Activated naive CD4-positive, alpha-beta T cell treated with anti-CD3 and anti-CD28 coated beads, Interleukin-2, amount 50 U/mL, for 16 hours (primary cell): Measurements from ENCODE around the gene COLQ.
"Not testable (repeated sequence)": the region's sequence is repeated elsewhere in the genome, so short reads cannot be mapped to it uniquely, and the experiment has no call there.

Experiments used
- DNase-seq: peaks from one replicate; pipeline ENCODE4 v3.0.0-alpha.2; 2020

The COLQ gene

DNA sequence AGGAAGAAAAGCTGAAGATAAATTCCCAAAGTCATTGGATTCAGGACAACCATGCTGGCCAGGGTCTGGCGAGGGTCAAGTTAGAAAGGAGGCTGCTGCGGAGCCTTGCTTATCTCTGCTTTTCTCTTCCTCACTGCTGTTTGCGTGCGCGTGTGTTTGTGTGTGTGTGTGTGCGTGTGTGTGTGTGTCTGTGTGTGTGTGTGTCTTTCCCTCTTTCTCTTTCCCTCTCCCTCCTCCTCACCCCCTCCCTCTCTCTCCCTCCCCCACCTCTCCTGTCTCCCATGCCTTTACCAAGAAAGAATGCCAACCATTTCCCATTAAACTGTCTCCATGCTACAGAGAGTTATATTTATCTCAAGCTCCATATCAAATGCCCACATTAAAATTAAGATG, at the start of gene COLQ:
Gene COLQ, minus strand, starts transcription at position 134 of the 393 bp plus-strand sequence. Its CDS starts 81 bp downstream, at position 53.
- DNase-seq, result no peak

DNA sequence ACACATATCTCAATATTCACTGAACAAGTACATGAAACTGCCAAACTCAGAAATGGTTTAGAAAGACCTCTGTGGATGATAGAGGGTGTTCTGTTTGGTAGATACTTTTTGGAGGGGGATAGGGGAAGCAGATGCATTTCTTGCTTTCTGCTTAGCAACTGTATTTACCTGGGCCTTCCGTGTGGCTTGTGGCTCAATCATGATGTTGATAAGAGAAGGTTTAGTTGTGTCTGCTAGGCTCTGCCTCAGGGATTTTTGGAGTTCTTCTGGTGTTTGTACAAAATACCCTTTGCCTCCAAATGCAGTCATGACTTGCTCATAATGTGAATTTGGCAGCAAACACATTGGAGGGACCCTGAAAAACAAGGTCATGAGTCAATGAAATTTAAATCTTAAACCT, 41.7 kb upstream of the COLQ start:
- DNase-seq, result no peak

DNA sequence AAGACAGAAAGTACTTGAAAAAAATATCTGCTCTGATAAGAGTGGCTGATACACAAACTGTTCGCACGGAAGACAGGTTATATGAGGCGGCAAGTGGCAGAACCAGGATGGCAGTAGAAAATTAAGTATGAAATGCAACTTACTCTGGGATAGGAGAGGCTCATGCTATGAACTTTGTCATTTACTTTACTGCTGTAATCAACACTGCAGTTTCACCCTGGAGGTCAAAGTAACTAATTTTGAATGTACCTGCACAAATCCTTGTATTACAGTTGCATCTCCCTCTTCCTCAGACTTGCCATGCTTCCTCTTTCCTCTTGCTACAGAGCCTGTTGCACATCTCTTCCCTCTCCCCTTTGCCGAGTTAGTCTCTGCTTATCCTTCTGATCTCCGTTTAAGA, 41.1 kb upstream of the COLQ start:
- no peak for DNase-seq

DNA sequence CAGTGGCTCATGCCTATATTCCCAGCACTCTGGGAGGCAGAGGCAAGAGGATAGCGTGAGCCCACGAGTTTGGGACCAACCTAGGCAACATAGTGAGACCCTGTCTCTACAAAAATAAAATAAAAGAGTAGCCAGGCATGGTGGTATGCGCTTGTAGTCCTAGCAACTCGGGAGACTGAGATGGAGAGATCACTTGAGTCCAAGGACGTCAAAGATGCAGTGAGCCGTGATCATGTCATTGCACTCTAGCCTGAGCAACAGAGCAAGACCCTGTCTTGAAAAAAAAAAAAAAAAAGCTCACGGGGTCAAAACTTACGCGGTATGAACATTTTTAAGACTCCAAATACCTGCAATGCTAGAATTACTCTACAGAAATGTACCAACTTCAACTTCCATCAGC, 37.1 kb upstream of the COLQ start:
- no peak for DNase-seq

DNA sequence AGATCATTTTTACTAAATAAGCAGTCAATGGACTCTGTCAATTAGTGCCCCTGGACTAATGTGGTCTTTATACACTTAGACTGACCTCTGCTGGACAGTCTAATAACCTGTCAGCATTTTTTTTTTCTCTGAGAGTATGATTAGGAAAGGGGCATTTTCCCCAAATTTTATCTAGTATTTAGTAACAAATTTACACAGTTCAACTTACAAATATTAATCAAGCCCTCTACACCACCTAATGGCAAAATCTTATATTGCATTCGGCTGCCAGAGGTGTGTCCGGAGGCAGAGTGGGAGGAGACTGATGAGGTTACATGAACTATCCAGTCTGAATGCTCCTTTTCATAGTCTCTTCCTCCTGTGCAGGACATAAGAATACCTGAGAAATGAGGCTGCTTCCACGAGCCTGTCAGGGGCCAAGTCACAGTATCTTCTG, 36.0 kb upstream of the COLQ start:
- peak; percentile 39 for DNase-seq

DNA sequence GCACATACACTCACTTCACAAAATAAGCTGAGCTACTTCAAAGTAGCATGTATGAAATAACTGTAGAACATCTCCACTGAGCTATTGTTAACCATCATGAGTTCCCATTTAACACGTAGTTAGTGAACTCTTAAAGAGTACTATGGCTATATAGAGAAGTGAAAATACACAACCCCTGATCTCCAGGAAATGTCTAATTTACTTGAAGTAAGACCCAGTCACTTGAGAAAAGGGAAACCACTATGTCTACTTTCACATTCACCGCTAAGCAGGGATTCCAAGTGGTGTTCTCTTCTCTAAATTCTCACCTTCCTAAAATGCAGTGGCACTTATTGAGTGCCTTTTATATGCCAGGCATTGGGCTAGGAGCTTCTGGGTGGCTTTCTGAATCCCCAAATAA, 35.0 kb upstream of the COLQ start:
- DNase-seq, result no peak

DNA sequence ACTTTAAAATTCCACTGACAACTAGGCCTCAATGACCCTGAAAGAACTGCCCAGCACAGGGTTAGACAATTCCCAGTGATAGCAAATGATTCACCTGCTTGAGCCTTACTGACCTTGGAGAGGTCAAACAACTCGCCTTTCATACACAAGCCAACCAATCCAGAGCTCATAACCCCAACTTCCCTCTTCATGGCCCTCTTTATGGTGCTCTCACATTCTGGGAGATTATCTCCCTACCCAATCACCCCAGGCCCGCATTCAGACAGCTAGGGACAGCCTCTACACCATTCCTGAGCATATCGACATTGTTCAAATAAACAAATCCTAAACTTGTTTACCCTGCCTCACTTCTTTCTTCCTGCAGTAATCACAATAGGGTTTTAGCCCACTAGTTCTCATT, 32.2 kb upstream of the COLQ start:
- no peak for DNase-seq

DNA sequence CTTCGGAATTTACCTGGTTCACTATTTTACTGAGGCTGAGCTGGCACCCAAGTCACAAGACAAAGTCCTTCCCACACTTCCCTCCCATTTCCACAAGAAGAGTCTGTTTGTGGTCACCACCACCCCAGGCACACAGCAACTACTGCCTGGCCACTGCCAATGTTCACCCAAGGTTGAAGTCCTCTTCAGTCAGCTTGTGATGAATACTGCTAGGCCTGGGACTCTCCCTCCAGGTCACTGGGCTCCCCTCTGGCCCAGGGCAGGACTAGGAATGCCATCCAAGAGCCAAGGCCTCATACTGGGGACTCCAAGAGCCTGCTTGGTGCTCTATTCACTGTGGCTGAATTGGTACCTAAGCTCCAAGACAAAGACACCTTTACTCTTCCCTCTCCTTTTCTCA, 30.4 kb upstream of the COLQ start:
- no peak for DNase-seq

DNA sequence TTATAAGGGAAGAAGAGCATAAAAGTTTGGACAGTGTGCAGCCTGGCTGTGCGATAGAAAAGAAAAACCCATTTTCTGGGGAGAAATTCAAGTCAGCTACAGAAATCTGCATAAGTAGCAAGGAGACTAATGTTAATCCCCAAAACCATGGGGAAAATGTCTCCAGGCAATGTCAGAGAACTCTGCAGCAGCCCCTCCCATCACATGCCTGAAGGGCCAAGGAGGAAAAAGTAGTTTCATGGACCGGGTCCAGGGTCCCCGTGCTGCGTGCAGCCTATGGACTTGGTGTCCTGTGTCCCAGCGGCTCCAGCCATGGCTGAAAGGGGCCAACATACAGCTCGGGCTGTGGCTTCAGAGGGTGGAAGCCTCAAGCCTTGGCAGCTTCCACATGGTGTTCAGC, 28.3 kb upstream of the COLQ start:
- DNase-seq, result no peak

DNA sequence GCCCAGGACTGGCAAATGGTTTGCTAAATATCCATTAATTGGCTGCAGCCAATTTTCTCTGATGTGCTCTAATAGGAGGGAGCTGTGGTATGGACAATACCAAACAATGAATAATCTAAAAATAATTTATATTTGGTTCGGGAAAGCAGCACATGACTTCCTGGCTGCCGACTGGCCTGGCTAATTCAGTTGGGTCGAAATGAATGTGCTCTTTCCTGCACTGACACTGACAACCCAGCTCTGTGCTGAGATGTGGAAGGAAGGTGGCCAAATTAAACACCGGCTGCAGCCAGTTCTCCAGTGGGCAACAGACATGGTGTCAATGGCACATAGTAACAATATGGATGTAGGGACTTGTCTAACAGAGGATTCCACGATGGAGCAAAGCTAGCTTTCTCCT, 21.1 kb upstream of the COLQ start:
- no peak for DNase-seq

DNA sequence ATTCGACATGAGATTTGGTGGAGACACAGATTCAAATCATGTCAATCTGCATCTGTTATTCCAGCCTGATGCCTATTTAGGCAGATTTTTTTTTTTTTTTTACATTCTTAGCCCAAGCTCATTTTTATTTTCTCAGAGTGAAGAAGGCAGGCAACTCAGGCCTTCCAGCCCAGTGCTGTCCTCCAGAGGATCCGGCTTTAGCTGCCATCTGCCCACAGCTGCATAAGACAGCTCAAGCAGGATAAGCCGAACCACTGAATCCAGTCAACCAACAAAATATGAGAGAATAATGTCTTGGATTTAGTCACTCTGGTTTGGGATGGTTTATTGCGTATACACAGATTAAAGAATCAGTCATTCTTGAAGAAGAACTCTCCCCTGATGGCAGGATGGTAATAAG, 19.9 kb upstream of the COLQ start:
- no peak for DNase-seq

DNA sequence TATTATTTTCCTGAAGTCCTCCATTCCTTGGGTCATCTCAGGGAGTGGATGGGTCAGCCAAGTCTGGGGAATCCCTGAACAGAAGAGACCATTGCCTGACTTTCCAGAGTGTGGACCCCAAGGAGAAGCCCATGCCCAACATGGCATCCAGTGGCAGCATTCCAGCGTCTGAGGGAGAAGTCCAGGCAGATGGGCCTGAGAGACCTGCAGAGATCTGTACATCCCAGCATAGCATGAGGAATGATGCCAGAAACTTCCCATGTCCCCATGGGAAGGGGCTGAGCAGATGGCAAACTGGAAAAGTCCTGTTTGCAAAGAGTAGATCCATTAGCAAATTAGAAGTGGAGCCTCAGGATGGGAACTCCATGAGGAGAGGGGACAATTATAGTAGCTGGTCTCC, 17.6 kb upstream of the COLQ start:
- DNase-seq, result no peak

DNA sequence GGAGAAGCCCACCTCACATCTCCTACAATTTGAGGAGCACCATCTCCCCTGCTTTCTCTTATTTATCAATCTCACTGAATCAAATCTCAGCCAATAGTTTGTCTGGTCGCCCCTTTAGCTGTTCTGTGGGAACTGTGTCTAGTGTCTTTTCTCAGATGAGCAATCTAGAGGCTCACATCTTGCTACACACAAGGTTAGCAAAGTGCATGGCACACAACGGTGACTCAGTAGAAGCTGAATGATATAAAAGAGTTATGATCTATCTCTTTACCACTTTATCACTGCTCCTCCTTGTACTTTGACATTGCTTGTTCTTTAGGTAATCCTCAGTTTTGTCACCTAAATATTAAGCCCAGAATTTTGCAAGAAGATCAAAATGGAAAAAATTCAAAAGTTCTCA, 16.8 kb upstream of the COLQ start:
- DNase-seq, result no peak

DNA sequence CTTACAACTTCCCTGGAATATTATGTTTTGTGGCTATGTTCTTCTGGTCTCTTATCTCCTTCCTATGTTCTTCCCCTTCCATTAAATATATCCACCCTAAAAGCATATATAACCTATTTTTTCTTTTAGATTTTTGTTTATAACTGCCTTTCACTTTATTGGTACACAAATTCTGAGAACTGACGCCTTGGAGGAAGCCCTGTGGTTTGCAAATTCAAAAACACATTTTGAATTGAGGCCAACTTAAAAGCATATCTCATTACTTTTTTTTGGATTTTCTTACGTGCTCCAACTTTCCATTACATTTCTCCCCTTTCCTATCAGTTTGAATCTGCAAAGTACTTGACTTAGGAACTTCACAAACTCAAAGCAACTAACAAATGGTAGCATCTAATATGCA, 15.3 kb upstream of the COLQ start:
- no peak for DNase-seq

DNA sequence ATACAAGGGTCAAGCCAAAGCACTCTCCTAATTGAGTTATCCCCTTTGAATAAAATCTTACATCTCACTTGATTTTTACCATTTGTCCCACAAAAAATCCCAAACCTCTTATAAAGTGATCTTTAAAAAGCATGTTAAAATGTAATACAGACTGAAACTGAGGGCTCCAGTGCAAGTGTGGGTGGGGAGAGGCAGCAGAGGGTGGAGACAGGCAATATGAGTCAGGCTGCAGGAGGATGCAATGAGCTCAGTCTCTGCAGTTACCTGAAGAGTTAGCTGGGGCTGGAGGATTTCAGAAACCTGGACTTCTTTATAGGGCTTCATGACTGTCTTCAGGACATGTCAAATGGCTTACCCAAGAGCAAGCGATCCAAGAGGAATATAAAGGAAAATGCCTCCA, 14.2 kb upstream of the COLQ start:
- peak; percentile 57 for DNase-seq

DNA sequence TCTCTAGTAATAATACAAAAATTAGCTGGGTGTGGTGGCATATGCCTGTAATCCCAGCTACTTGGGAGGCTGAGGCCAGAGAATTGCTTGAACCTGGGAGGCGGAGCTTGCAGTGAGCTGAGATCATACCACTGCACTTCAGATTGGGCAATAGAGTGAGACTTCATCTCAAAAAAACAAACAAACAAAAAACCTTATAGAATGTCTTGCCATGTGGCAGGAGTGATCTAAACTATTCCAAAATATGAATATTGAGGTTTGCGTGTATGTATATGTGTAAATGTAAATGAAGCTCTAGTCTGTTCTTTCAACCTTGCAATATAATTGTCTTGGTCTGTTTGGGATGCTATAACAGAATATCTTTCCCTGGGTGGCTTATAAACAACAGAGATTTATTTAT, 11.1 kb upstream of the COLQ start:
- DNase-seq, result not testable (repeated sequence)

DNA sequence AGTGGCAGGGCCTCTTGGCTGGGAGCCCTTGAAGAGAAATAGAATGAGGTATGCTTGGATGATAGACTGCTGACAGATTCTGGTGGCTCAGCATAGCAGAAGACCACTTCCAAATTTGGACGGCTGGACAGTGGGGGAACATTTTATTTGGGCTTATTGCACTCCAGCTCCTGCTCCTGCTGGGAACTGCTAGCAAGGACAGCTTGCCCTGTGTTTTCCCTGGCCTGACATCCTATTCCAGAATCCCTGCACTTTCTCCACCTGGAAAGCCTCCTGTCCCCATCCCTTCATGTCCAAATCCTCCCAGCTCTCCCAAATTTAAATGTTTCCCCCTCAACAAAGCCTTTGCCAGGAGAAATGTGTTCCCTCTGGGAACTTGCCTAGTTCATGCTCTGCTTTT, 9.8 kb upstream of the COLQ start:
- DNase-seq, result no peak

DNA sequence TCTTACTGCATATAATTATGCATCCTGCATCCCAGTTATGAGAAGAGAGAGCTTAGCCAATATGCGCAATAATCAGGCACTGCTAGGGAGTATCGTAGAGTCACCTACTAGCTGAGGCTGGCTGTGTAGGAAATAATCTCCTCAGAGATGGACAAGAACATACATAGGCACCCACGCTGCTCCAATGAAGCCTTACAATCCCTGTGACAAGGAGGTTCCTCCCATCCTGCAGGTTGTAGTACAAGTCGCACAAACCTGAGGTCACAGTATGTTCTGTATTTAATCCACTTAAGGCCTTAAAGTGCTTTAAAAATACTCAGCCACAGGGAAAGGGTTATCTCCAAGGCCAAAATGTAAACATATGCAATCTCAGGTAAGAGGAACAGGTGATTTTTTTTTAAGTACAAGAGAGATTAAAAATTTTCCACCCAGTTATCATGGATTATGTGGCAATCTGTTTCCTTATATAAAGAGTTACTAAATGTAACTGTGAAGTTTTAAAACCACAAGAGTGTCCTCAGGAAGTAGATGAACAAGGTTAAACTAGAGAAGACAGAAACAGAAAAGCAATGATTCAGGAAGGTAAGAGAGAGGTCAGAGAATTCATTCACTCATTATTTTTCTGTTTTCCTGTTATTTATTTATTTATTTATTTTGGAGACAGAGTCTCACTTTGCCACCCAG, 7.5 kb upstream of the COLQ start:
- DNase-seq, result no peak

DNA sequence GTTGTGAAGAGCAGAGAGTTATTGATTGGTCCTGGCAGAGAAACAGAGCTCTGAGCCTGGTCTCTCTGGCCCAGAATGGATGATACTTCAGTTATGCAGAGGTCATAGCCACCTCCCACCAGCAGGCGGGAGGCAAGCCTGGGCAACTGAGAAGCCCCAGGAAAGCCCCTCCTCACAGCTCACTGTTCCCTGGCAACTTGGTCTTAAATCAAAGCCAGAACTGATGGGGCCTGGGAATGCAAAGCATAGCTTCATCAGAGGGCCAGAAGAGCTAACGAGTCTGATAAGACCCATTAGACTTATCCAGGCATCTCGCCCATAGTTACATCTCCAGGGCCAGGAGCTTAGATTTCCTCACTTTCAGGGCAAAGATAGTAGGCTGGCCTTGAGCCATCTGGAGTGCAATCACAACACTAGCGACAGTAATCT, 5.5 kb upstream of the COLQ start:
- no peak for DNase-seq

DNA sequence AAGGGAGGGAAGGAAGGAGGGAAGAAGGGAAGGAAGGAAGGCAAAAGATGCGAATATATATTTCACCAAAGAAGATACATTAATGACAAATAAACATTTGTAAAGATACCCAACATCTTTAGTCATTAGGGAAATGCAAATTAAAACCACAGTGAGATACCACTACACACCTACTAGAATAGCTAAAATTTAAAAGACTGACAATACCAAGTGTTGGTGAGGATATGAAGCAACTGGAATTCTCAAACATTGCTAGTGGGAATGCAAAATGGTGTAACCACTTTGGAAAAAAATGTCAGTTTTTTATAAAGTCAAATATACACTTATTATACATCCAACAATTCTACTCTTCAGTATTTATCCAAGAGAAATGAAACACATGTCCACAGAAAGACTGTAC, 4.3 kb upstream of the COLQ start:
- DNase-seq, result no peak

DNA sequence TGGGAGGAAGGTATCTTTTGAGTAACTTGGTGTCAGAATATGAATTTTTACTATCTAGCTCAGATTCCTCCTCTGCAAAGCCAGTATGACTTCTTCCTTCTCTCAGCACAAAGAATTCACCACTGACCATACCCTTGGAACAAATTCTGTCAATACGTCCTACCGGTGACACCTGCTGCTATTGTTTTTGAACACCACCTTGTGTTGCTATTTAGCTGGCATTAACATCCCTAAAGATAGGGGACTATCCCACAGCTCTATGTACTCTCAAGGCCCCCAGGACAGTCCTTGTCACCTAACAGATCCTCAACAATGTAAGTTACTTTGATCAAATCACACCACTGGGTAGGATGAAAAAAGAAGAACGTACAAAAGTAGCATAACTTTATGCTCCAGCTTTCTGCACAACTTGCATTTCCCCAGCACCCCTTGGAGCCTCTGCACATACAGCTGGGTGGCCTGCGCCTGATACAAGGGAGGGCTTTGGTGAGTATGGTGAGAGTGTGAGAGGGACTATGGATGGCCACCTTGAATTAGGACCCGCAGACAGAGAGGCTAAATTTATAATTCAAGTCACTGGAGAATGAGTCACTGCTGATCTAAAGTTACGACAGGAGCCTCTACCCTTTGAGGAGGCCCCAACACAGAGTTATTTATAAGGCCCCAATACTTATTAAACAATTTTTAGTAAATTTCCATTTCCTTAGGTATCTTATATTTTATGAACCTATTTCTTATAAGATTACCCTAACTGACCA, 2.3 kb upstream of the COLQ start:
- DNase-seq, result no peak

DNA sequence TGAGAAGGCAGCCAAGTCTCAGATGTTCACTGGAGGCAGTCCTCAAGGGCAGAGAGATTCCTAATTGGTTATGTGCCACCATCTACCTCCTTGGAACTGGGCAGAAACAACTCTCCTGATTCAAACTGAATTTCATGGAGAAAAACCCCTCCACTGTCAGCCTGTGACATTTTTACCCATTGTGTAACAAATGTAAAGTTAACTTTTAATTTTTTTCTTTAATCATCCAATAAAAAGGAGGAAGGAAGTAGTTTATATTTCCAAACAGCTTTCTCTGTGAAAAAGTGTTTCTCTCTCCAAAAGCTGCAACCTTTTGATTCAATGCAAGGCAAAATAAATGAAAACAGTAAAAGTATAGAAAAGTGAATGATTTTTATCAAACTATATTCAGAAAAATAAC, 510 bp upstream of the COLQ start:
- DNase-seq, result no peak

DNA sequence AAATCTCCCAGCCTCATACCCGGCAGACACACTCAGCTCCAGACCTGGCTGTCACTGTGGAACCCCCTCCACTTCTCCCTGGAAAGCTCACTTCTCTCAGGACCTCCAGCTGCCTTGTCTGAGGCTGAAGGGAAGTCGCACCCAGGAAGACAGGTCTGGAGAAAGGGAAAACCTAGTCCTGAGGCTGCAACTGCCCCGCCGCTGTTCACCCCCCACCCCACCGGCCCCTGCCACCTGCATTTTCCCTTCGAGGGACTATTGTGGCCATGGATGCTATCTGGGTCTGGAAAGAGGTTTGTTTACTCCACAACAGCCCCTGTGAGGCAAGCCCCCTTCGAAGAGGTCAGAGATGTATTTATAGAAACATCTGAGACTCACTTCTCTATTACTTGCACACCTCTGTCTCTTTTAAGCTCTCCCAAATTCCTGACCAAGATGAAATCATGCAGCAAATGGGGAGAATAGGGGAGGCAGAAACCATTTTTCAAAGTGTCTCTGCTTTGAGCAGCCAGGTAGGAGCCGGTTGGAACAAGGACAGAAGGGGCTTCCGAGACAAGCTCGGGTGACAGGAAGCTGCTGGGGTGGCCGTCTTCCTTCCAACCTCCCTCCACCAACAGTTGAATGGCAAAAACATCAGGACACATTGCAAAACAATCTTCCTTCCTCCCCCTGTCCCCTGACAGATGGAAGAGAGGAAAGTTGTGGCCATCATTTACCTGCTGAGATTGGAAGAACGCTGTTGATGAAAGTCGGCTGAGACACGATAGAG, 518 bp downstream of the COLQ start:
- DNase-seq, result no peak

DNA sequence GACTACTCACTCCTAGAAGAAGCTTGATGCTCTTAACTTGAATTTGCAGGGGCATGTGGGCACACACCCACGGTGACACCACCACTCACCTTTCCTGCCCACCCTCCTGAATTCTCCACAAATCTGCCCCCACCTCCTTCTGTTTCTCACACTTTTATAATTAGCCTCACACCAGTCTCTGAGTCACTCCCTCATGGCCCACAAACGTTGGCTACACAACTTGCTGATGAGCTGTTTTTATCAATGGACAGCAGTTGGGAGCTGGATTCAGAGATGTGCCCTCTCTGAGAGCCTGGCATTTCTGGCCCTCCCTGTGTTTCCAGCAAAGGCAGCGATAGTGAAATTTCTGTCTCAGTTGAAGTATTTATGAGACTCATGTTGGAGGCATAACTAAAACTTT, 1.3 kb downstream of the COLQ start:
- no peak for DNase-seq
